ENCODE measurements around the gene HCN3. TPM values are rescaled to one million over a fixed set of nuclear protein-coding genes. Genes with fewer than 3 reads are reported as not detected.

HCN3 gene
- total and polyA plus RNA-seq, 2 donors (not counting 3 experiments of a cell fraction or from before 2014, with no cell fraction given): 3.3 to 4.1 TPM

DNA sequence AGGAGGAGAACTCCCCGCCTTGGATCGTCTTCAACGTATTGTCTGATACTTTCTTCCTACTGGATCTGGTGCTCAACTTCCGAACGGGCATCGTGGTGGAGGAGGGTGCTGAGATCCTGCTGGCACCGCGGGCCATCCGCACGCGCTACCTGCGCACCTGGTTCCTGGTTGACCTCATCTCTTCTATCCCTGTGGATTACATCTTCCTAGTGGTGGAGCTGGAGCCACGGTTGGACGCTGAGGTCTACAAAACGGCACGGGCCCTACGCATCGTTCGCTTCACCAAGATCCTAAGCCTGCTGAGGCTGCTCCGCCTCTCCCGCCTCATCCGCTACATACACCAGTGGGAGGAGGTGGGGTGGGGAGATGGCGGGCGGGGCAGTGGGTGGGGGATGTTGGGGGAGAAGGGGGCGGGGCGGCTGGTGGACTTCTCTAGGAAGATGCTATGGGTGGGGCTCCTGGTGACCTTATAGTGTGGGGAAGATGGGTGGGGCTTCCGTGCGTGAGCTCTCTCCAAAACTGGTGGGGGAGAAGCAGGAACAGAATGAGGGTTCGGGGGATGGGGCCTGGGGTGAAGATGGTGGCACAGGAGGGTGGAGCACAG lies 5.3 kb downstream of the HCN3 start:
- Histone ChIP-seq H3K9me1 (replicated peaks; ENCODE audit: control insufficient read depth, extremely low read depth, insufficient read depth, low read length) (no peaks in the 10 kb centered on the region), H4K20me1 (replicated peaks; ENCODE audit: control insufficient read depth, extremely low read depth, insufficient read depth, low read length) (no peaks in the 10 kb centered on the region), H3K4me3 (replicated peaks in 1 of 3; ENCODE audit: insufficient read depth in 1 of 3, low read depth in 1 of 3, low read length in 3 of 3) (no peak overlapping the region), H3K36me3 (ENCODE audit: control insufficient read depth in 2 of 2, extremely low read depth in 1 of 2, insufficient read depth in 2 of 2, low read length in 2 of 2) (no peaks in the 10 kb centered on the region), H3K4me1 (ENCODE audit: control insufficient read depth, extremely low read depth, insufficient read depth, low read length) (peaks cover 7% of the 10 kb centered on the region), H2AFZ (ENCODE audit: low read depth, low read length) (no peak overlapping the region), H3K4me2 (ENCODE audit: insufficient read depth, low read length) (no peak overlapping the region), H3K9ac (replicated peaks; ENCODE audit: extremely low read depth, insufficient read depth, low read length) (no peak overlapping the region), H3K27me3 (ENCODE audit: control insufficient read depth in 2 of 2, insufficient read depth in 2 of 2, low read length in 2 of 2) (peaks cover 0 to 2% of the 10 kb centered on the region in 2 experiments), H3K27ac (ENCODE audit: insufficient read depth, low read depth, low read length) (no peak overlapping the region), H3K9me3 (replicated peaks; ENCODE audit: control insufficient read depth, insufficient read depth, low read length) (no peaks in the 10 kb centered on the region), H3K79me2 (ENCODE audit: control insufficient read depth, insufficient read depth, low read length) (no peaks in the 10 kb centered on the region)
- FAIRE-seq (no peak), DNase-seq (ENCODE audit: low read depth, low spot score) (no peak)
- TF ChIP-seq, protein P1, sequence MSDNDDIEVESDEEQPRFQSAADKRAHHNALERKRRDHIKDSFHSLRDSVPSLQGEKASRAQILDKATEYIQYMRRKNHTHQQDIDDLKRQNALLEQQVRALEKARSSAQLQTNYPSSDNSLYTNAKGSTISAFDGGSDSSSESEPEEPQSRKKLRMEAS (IDR thresholded peaks at IDR 0.05; ENCODE audit: insufficient read depth, insufficient read length): no peak
- TF ChIP-seq GATA2 (IDR thresholded peaks at IDR 0.05; ENCODE audit: insufficient read depth, insufficient read length, low read depth, low read length) (no peak), POLR2AphosphoS5 (IDR thresholded peaks at IDR 0.05; ENCODE audit: insufficient read depth, low read depth, low read length) (no peak), JUN (IDR thresholded peaks at IDR 0.05; ENCODE audit: borderline replicate concordance, insufficient read depth, insufficient read length, low read depth) (no peak), MYC (IDR thresholded peaks at IDR 0.05; ENCODE audit: low read depth, low read length) (no peak), EZH2 (IDR thresholded peaks at IDR 0.05; ENCODE audit: borderline replicate concordance, low read depth, low read length, severe bottlenecking) (no peak)
- dilution Hi-C loops (cut with MboI; ENCODE audit: extremely low pct_ligation_motif_present, low sequenced_read_pairs) (no loop called here), intact Hi-C loops (cut with micrococcal nuclease) (no loop called here)
- POLR2A ChIA-PET: no interaction called here
- no TSS peak for BruUV-seq (replicated peaks)
- CTCF ChIA-PET: no interaction called here

DNA sequence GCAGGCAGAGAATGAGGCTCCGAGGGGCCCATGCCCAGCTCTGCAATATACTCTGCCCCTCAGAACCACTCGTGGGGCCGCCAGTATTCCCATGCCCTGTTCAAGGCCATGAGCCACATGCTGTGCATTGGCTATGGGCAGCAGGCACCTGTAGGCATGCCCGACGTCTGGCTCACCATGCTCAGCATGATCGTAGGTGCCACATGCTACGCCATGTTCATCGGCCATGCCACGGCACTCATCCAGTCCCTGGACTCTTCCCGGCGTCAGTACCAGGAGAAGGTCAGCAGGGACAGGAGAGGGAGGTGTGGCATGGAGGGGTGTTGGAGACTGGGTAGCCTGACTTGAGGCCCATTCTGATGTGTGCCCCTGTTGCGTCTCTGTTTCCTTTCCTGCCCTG lies 7.2 kb downstream of the HCN3 start:
- H3K27me3 ChIP-seq (ENCODE audit: control insufficient read depth in 2 of 2, insufficient read depth in 2 of 2, low read length in 2 of 2): no peaks in the 10 kb centered on the region
- TF ChIP-seq, protein P1 (IDR thresholded peaks at IDR 0.05; ENCODE audit: insufficient read depth, insufficient read length): no peak
- TF ChIP-seq MYC (IDR thresholded peaks at IDR 0.05; ENCODE audit: low read depth, low read length) (no peak), FOS (IDR thresholded peaks at IDR 0.05; ENCODE audit: borderline replicate concordance, insufficient read depth, low read length) (no peak), EZH2 (IDR thresholded peaks at IDR 0.05; ENCODE audit: borderline replicate concordance, low read depth, low read length, severe bottlenecking) (no peak), POLR2A (IDR thresholded peaks at IDR 0.05; ENCODE audit: low read depth, low read length) (no peak), GATA2 (IDR thresholded peaks at IDR 0.05; ENCODE audit: insufficient read depth, insufficient read length, low read depth, low read length) (no peak), JUN (IDR thresholded peaks at IDR 0.05; ENCODE audit: borderline replicate concordance, insufficient read depth, insufficient read length, low read depth) (no peak)
- TF ChIP-seq, protein P2, sequence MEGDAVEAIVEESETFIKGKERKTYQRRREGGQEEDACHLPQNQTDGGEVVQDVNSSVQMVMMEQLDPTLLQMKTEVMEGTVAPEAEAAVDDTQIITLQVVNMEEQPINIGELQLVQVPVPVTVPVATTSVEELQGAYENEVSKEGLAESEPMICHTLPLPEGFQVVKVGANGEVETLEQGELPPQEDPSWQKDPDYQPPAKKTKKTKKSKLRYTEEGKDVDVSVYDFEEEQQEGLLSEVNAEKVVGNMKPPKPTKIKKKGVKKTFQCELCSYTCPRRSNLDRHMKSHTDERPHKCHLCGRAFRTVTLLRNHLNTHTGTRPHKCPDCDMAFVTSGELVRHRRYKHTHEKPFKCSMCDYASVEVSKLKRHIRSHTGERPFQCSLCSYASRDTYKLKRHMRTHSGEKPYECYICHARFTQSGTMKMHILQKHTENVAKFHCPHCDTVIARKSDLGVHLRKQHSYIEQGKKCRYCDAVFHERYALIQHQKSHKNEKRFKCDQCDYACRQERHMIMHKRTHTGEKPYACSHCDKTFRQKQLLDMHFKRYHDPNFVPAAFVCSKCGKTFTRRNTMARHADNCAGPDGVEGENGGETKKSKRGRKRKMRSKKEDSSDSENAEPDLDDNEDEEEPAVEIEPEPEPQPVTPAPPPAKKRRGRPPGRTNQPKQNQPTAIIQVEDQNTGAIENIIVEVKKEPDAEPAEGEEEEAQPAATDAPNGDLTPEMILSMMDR (IDR thresholded peaks at IDR 0.05; ENCODE audit: extremely low read depth in 1 of 2, insufficient read depth in 1 of 2, low read depth in 1 of 2, low read length in 2 of 2): no peak
- H2AFZ ChIP-seq (ENCODE audit: low read depth, low read length): no peak overlapping the region
- intact Hi-C loops (cut with micrococcal nuclease) (no loop called here), dilution Hi-C loops (cut with MboI; ENCODE audit: extremely low pct_ligation_motif_present, low sequenced_read_pairs) (no loop called here)
- ChIA-PET CTCF (no interaction called here), POLR2A (no interaction called here)
- no peaks in the 10 kb centered on the region for H3K4me1 ChIP-seq (ENCODE audit: control insufficient read depth, extremely low read depth, insufficient read depth, low read length)
- FAIRE-seq: no peak
- no peaks in the 10 kb centered on the region for H3K36me3 ChIP-seq (ENCODE audit: control insufficient read depth in 2 of 2, extremely low read depth in 1 of 2, insufficient read depth in 2 of 2, low read length in 2 of 2)
- H3K9me1 ChIP-seq (replicated peaks; ENCODE audit: control insufficient read depth, extremely low read depth, insufficient read depth, low read length): no peaks in the 10 kb centered on the region
- no peaks in the 10 kb centered on the region for H3K79me2 ChIP-seq (ENCODE audit: control insufficient read depth, insufficient read depth, low read length)
- no peaks in the 10 kb centered on the region for H4K20me1 ChIP-seq (replicated peaks; ENCODE audit: control insufficient read depth, extremely low read depth, insufficient read depth, low read length)
- H3K9ac ChIP-seq (replicated peaks; ENCODE audit: extremely low read depth, insufficient read depth, low read length): no peak overlapping the region
- no peak overlapping the region for H3K4me2 ChIP-seq (ENCODE audit: insufficient read depth, low read length)
- no peak for DNase-seq (ENCODE audit: low read depth, low spot score)
- H3K27ac ChIP-seq (ENCODE audit: insufficient read depth, low read depth, low read length): no peak overlapping the region
- no peak overlapping the region for H3K4me3 ChIP-seq (replicated peaks in 1 of 3; ENCODE audit: insufficient read depth in 1 of 3, low read depth in 1 of 3, low read length in 3 of 3)
- BruUV-seq (replicated peaks): no TSS peak
- H3K9me3 ChIP-seq (replicated peaks; ENCODE audit: control insufficient read depth, insufficient read depth, low read length): no peaks in the 10 kb centered on the region
